ENCODE measurements around the gene COX14.
A peak's percentile ranks its signal among the peaks of the same experiment; 100 is the strongest.

The COX14 gene

GRCh38 chr12:50166799-50167048 lies 54.7 kb downstream of the COX14 start:
- no peak for DNase-seq

GRCh38 chr12:50167049-50167828 lies 55.2 kb downstream of the COX14 start, which contains the start of gene CERS5:
Gene CERS5 (minus strand): TSS chr12:50167369. CDS start chr12:50167297, 72 bp downstream.
- DNase-seq: peak; percentile 98
